ENCODE measurements around the gene ZNF385A. TPM values are rescaled to one million over a fixed set of nuclear protein-coding genes. Genes with fewer than 3 reads are reported as not detected.
"Not testable (repeated sequence)": the region's sequence is repeated elsewhere in the genome, so short reads cannot be mapped to it uniquely, and the experiment has no call there.

ZNF385A gene
- polyA plus RNA-seq, 2 donors: 44.6 to 49.9 TPM

DNA sequence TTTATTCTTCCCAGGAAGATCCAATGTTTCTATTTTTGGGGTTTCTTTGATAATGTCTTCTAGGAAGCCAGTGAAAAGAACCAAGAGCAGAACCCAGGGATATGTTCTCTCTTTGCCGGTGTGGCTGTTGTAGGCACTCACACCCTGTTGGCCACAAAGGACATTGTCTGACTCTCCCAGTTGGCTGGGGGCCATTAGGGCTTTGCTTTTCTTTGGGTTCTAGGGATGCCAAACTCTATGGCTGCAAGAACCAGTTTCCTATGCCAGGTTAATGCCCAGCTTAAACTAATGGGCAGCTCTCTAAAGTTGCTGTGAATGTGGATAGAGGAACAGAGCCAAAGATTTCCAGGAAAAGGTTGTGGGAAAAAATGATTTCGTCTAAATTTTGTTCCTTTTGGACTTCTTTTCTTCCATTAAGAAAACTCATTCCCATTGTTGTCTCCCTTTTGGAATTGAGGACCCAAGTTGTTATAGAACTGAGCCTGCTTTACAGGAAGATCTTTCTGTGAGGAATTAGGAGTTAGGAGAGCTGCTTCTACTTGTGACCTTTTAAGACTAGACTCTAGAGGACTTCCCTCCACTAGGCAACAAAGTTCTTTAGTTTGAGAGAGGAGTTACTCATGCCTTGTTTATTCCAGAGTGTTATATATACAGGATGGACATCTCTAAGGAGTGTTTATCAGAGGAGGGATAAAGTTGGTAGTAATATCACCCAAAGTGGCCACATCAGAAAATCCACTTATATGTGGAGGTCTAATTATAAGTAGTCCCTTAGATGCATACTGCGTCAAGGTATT lies 46.5 kb downstream of the ZNF385A start:
- 42 to 54% methylated on average over 3 of the region's 3 CpGs for WGBS, 2 donors
- Histone ChIP-seq H3K4me1 (ENCODE audit: control insufficient read depth in 2 of 2, insufficient read depth in 2 of 2, low read length in 1 of 2) (no peaks in the 10 kb centered on the region), H3K4me3 (ENCODE audit: low read depth in 1 of 2, low read length in 2 of 2) (no peak overlapping the region), H3K27me3 (ENCODE audit: control insufficient read depth in 1 of 2, insufficient read depth in 2 of 2, low read length in 2 of 2) (no peaks in the 10 kb centered on the region), H3K36me3 (ENCODE audit: control insufficient read depth in 2 of 2, insufficient read depth in 2 of 2, low read length in 1 of 2) (peaks cover 9% of the 10 kb centered on the region in 2 donors), H3K9me3 (ENCODE audit: control insufficient read depth in 2 of 2, insufficient read depth in 1 of 2, low read depth in 1 of 2, low read length in 1 of 2) (no peaks in the 10 kb centered on the region), H3K27ac (ENCODE audit: low read depth in 2 of 2, low read length in 1 of 2) (peak overlapping the region in 1 of 2 donors; percentile 16)

DNA sequence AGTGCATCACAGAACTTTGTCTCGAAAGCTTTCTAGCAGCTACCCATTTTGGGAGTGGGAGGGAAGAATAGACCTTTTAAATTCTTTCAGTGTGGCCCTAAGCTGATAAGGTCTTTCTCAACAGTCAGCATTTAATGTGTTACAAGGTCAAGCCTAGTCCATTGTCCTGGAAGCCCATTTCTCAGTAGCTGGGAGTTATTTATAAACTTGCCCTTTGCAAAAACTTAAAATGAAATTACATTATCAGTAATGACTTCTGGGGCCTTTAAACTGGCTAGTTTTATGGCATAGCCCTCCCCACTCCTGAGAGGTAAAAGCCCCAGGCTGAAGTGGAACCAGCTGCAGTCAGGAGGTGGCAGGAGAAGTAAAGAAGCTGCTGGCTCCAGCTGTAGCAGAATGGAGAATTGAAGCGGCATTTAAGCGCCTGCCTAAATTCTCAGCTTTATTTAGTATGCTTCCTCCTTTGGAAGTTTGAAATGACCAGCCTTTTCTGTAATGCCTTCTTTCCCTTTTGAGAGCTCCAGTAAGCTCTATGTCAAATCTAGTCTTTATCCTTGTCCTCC lies 47.2 kb downstream of the ZNF385A start:
- Histone ChIP-seq H3K4me3 (ENCODE audit: low read depth in 1 of 2, low read length in 2 of 2) (no peak overlapping the region), H3K27ac (ENCODE audit: low read depth in 2 of 2, low read length in 1 of 2) (no peak overlapping the region), H3K4me1 (ENCODE audit: control insufficient read depth in 2 of 2, insufficient read depth in 2 of 2, low read length in 1 of 2) (no peaks in the 10 kb centered on the region), H3K36me3 (ENCODE audit: control insufficient read depth in 2 of 2, insufficient read depth in 2 of 2, low read length in 1 of 2) (peaks cover 4 to 7% of the 10 kb centered on the region in 2 donors), H3K9me3 (ENCODE audit: control insufficient read depth in 2 of 2, insufficient read depth in 1 of 2, low read depth in 1 of 2, low read length in 1 of 2) (no peaks in the 10 kb centered on the region), H3K27me3 (ENCODE audit: control insufficient read depth in 1 of 2, insufficient read depth in 2 of 2, low read length in 2 of 2) (no peaks in the 10 kb centered on the region)
- 45 to 69% methylated on average over 3 of the region's 3 CpGs for WGBS, 2 donors

DNA sequence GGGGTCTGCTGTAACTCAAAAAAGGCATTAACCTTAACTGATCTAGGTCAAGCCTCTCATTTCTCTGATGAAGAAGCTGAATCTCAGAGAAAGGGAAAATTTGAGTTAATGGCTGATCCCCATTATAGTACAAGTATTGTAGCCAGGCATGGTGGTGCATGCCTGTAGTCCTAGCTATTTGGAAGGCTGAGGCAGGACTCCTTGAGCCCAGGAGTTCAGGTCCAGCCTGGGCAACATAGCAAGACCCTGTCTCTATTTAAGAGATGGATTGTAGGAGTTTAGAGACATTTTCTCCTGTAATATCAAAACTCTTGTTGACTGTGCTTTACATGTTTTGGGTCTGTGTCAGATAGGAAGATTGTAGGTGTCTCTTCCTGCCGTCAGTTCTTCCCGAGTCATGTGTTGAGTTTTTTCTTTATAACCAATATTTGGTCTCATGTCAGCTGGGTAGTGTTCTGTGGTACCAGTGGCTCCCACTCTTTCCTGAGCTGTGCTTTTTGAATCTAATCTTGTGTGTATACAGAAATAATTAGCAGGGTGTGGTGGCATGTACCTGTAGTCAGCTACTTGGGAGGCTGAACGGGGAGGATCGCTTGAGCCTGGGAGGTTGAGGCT lies 51.0 kb downstream of the ZNF385A start:
- Histone ChIP-seq H3K27ac (ENCODE audit: low read depth in 2 of 2, low read length in 1 of 2) (no peak overlapping the region), H3K36me3 (ENCODE audit: control insufficient read depth in 2 of 2, insufficient read depth in 2 of 2, low read length in 1 of 2) (peaks cover 0 to 2% of the 10 kb centered on the region in 2 donors), H3K27me3 (ENCODE audit: control insufficient read depth in 1 of 2, insufficient read depth in 2 of 2, low read length in 2 of 2) (no peaks in the 10 kb centered on the region), H3K4me3 (ENCODE audit: low read depth in 1 of 2, low read length in 2 of 2) (no peak overlapping the region), H3K4me1 (ENCODE audit: control insufficient read depth in 2 of 2, insufficient read depth in 2 of 2, low read length in 1 of 2) (no peaks in the 10 kb centered on the region), H3K9me3 (ENCODE audit: control insufficient read depth in 2 of 2, insufficient read depth in 1 of 2, low read depth in 1 of 2, low read length in 1 of 2) (no peaks in the 10 kb centered on the region)
- 93 to 94% methylated on average over 4 of the region's 4 CpGs for WGBS, 2 donors

DNA sequence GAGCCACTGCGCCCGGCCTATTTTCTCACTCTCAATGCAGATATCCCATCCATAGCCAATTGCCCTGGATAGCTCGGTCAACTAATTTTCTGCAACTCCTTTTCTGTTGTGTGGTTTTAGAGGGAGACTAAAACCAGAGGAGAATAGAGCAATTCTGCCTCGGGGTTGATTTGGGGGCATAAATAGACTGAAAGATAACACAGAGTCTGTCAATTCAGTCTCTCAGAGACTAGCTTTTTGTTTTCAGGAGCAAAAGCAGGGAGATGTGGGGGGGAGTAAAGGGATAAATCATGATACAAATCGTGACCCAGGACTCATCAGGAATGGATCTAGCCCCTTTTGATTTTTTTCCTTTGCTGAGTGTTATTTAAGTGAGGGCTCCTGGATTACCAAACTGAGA lies 53.1 kb downstream of the ZNF385A start:
- H3K4me1 ChIP-seq (ENCODE audit: control insufficient read depth in 2 of 2, insufficient read depth in 2 of 2, low read length in 1 of 2): no peaks in the 10 kb centered on the region
- no peaks in the 10 kb centered on the region for H3K9me3 ChIP-seq (ENCODE audit: control insufficient read depth in 2 of 2, insufficient read depth in 1 of 2, low read depth in 1 of 2, low read length in 1 of 2)
- peaks cover 0 to 2% of the 10 kb centered on the region in 2 donors for H3K36me3 ChIP-seq (ENCODE audit: control insufficient read depth in 2 of 2, insufficient read depth in 2 of 2, low read length in 1 of 2)
- no peaks in the 10 kb centered on the region for H3K27me3 ChIP-seq (ENCODE audit: control insufficient read depth in 1 of 2, insufficient read depth in 2 of 2, low read length in 2 of 2)
- no peak overlapping the region for H3K4me3 ChIP-seq (ENCODE audit: low read depth in 1 of 2, low read length in 2 of 2)
- H3K27ac ChIP-seq (ENCODE audit: low read depth in 2 of 2, low read length in 1 of 2): no peak overlapping the region
- 86 to 87% methylated on average over 5 of the region's 5 CpGs for WGBS, 2 donors

DNA sequence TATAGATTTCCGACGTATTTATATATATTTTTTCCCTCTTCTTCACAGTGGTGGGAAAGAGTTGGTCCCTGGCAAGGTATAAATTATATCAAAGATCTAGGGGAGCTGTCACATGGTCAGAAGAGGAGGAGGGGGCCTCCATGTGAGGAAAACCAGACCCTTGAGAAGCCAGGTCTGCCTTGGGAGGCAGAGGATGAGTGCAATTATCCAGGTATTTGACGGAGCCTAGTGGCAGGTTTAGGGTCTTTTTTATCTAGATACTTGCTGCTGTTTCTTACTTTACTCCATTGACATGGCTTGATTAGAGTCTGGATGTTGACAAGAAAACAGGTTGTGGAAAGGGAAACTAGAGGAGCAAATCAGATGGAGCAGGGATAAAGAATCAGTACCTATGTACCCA lies 54.1 kb downstream of the ZNF385A start:
- 79% methylated on average over 3 of the region's 3 CpGs for WGBS, 2 donors

DNA sequence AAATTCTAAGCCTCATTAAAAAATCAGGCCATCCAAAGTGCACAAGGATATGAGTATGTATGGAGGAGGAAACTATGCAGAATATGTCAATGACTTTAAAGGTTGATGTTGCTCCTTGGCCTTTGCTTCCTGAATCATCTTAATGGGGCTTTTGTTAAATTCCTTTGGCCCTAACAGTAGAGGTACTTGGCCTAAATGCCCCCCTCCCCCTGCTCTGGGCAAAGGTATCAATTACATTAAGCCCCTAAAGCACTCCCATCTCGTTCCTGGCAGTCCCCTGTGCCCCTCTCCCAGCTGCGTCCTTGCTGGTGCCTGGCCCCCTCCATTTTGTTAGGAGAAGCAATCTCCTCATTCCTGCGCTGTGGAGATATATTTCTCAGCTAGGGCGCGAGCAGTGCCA lies 54.8 kb downstream of the ZNF385A start:
- Histone ChIP-seq H3K4me1 (ENCODE audit: control insufficient read depth in 2 of 2, insufficient read depth in 2 of 2, low read length in 1 of 2) (no peaks in the 10 kb centered on the region), H3K27me3 (ENCODE audit: control insufficient read depth in 1 of 2, insufficient read depth in 2 of 2, low read length in 2 of 2) (no peaks in the 10 kb centered on the region), H3K36me3 (ENCODE audit: control insufficient read depth in 2 of 2, insufficient read depth in 2 of 2, low read length in 1 of 2) (peaks cover 0 to 2% of the 10 kb centered on the region in 2 donors), H3K9me3 (ENCODE audit: control insufficient read depth in 2 of 2, insufficient read depth in 1 of 2, low read depth in 1 of 2, low read length in 1 of 2) (no peaks in the 10 kb centered on the region), H3K27ac (ENCODE audit: low read depth in 2 of 2, low read length in 1 of 2) (peak overlapping the region in 1 of 2 donors; percentile 6), H3K4me3 (ENCODE audit: low read depth in 1 of 2, low read length in 2 of 2) (no peak overlapping the region)
- WGBS, 2 donors: 69 to 80% methylated on average over 5 of the region's 5 CpGs

More for the DNA sequence above, 54.1 kb downstream of the ZNF385A start:
- Histone ChIP-seq H3K27me3 (ENCODE audit: control insufficient read depth in 1 of 2, insufficient read depth in 2 of 2, low read length in 2 of 2) (no peaks in the 10 kb centered on the region), H3K4me1 (ENCODE audit: control insufficient read depth in 2 of 2, insufficient read depth in 2 of 2, low read length in 1 of 2) (no peaks in the 10 kb centered on the region), H3K36me3 (ENCODE audit: control insufficient read depth in 2 of 2, insufficient read depth in 2 of 2, low read length in 1 of 2) (peaks cover 0 to 2% of the 10 kb centered on the region in 2 donors), H3K27ac (ENCODE audit: low read depth in 2 of 2, low read length in 1 of 2) (no peak overlapping the region), H3K9me3 (ENCODE audit: control insufficient read depth in 2 of 2, insufficient read depth in 1 of 2, low read depth in 1 of 2, low read length in 1 of 2) (no peaks in the 10 kb centered on the region), H3K4me3 (ENCODE audit: low read depth in 1 of 2, low read length in 2 of 2) (no peak overlapping the region)

DNA sequence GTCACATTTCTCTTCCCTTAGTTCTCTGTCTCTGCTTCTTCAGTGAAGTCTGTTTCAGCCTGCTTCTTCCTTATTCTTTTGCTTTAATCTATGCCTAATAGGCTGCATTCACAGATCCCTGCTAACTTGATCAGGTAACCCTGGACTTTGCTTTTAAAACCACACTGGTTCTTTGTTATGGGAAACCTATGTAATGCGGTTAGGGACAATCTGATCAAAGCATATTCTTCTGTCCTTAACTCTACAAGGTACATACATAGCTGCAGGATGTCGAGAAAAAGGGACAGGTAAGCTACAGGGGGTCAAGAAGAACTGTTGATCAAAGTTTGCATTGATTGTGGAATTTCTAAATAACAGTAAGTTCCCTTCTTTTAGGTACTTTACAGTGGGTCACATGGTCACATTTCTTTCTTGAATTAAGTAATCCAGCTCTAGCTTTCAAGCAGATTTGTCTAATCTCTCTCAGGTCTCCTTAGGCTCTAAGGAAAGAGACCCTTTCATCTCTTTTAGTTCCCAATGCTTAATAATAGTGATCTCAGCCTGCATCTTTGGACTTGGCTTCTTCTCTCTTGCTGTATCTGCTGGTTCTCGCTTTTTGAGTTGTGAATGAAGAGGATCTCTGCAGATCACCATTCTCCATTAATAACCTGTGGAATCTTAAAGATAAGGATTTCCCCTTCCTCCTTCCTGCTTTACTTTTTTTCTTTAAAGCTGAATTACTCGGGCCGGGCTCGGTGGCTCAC lies 55.8 kb downstream of the ZNF385A start:
- Histone ChIP-seq H3K27ac (ENCODE audit: low read depth in 2 of 2, low read length in 1 of 2) (no peak overlapping the region), H3K36me3 (ENCODE audit: control insufficient read depth in 2 of 2, insufficient read depth in 2 of 2, low read length in 1 of 2) (peaks cover 0 to 2% of the 10 kb centered on the region in 2 donors), H3K4me1 (ENCODE audit: control insufficient read depth in 2 of 2, insufficient read depth in 2 of 2, low read length in 1 of 2) (no peaks in the 10 kb centered on the region), H3K9me3 (ENCODE audit: control insufficient read depth in 2 of 2, insufficient read depth in 1 of 2, low read depth in 1 of 2, low read length in 1 of 2) (no peaks in the 10 kb centered on the region), H3K4me3 (ENCODE audit: low read depth in 1 of 2, low read length in 2 of 2) (no peak overlapping the region), H3K27me3 (ENCODE audit: control insufficient read depth in 1 of 2, insufficient read depth in 2 of 2, low read length in 2 of 2) (no peaks in the 10 kb centered on the region)
- WGBS, 2 donors: 70 to 77% methylated on average over 6 of the region's 6 CpGs

DNA sequence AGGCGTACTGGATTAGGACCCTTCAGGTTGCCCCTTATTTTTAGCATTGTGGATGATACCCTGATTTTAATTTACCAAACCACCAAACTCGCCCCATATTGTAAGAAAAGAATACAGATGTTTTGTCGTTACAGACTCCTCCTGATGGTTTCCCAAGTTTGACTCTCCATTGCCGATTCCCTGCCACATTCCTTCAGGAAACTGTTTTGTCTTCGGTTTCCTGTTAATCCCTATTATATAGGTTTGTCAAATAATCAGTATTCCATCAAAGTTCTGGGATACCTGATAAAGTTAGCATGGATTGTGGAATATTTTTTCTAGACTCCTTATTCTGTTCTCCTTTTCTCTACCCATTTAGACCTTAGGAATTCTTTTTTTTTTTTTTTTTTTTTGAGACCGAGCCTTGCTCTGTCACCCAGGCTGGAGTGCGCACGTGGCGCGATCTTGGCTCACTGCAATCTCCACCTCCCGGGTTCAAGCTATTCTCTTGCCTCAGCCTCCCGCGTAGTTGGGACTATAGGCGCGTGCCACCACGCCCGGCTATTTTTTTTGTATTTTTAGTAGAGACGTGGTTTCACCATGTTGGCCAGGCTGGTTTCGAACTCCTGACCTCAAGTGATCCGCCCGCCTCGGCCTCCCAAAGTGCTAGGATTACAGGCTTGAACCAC lies 59.0 kb downstream of the ZNF385A start:
- not testable (repeated sequence) for H3K4me1 ChIP-seq (ENCODE audit: control insufficient read depth in 2 of 2, insufficient read depth in 2 of 2, low read length in 1 of 2); H3K36me3 ChIP-seq (ENCODE audit: control insufficient read depth in 2 of 2, insufficient read depth in 2 of 2, low read length in 1 of 2); H3K9me3 ChIP-seq (ENCODE audit: control insufficient read depth in 2 of 2, insufficient read depth in 1 of 2, low read depth in 1 of 2, low read length in 1 of 2); H3K27me3 ChIP-seq (ENCODE audit: control insufficient read depth in 1 of 2, insufficient read depth in 2 of 2, low read length in 2 of 2)
- Histone ChIP-seq H3K4me3 (ENCODE audit: low read depth in 1 of 2, low read length in 2 of 2) (peak overlapping the region; percentile 78 to 91), H3K27ac (ENCODE audit: low read depth in 2 of 2, low read length in 1 of 2) (peak overlapping the region; percentile 85 to 96)
- WGBS, 2 donors: 44 to 48% methylated on average over 22 of the region's 22 CpGs

Data from esophagus (tissue), 2 donors.